Heart right ventricle (tissue), 16 donors: ENCODE data around the gene TRPM3. TPM values are rescaled to one million over a fixed set of nuclear protein-coding genes. Genes with fewer than 3 reads are reported as not detected.

Experiments
- ATAC-seq, 8 donors: fragments of 200-7000 bp; cut with Tn5 transposase; one replicate each; pipeline ENCODE4 v1.9.1; 2020; ENCODE audit warnings: mild to moderate bottlenecking in 8 of 8, moderate library complexity in 8 of 8, moderate number of reproducible peaks in 1 of 8
- DNase-seq, 2 donors: peaks; one replicate each; pipeline ENCODE4 v3.0.0-alpha.2; 2020
- H3K27ac ChIP-seq, 10 donors: fragments of 200-600 bp; sonication (generic) in 2 of 10; one replicate each; pipeline versions ENCODE4 v1.5.0 to v1.8.0; 2020 to 2022; ENCODE audit warnings: mild to moderate bottlenecking in 3 of 10
- H3K27me3 ChIP-seq, 7 donors: fragments of 200-600 bp; one replicate each; pipeline ENCODE4 v1.8.0; 2021 to 2022; ENCODE audit warnings: mild to moderate bottlenecking in 2 of 7
- H3K36me3 ChIP-seq, 9 donors: fragments of 200-600 bp; sonication (generic) in 1 of 9; one replicate each; pipeline versions ENCODE4 v1.5.0 to v1.8.0; 2020 to 2022; ENCODE audit warnings: mild to moderate bottlenecking in 2 of 9
- H3K4me1 ChIP-seq, 9 donors: fragments of 200-600 bp; sonication (generic) in 1 of 9; one replicate each; pipeline versions ENCODE4 v1.5.0 to v1.8.0; 2020 to 2022; ENCODE audit warnings: mild to moderate bottlenecking in 4 of 9
- H3K4me3 ChIP-seq, 10 donors: fragments of 200-600 bp; sonication (generic) in 2 of 10; one replicate each; pipeline versions ENCODE4 v1.5.0 to v1.8.0; 2020 to 2022; ENCODE audit warnings: mild to moderate bottlenecking in 7 of 10, moderate library complexity in 2 of 10
- H3K9me3 ChIP-seq, 11 donors: fragments of 200-600 bp in 10 of 11; sonication (generic) in 2 of 11; one replicate each; pipeline versions ENCODE4 v1.5.0 to v1.8.0; 2013 to 2022; ENCODE audit warnings: mild to moderate bottlenecking in 2 of 11, control low read depth in 1 of 11, moderate library complexity in 1 of 11
- WGBS, 2 donors: extraction: QIAGEN DNeasy Blood & Tissue Kit; methylation state at CpG; one replicate each; pipeline ENCODE4 v1.1.7; 2013; ENCODE audit warnings: inconsistent platforms in 1 of 2; 5-methylcytosine and 5-hydroxymethylcytosine counted together
- intact Hi-C, 10 donors: fragments of 100-400 bp; cut with DNase I; formaldehyde crosslinking; loops; one replicate each; pipeline versions ENCODE4 v1.11.1 to v1.14.2; 2022
- polyA plus RNA-seq, 2 donors: library from polyadenylated mRNA; stranded (reverse); fragments of 200-250 nt; gene quantifications; one replicate each; pipeline ENCODE4 v1.2.3, GENCODE V29; 2013
- total RNA-seq, 10 donors: library from RNA; stranded (reverse); fragmentation: NEBNext Ultra II Directional in 3 of 10; extraction: Animal tissue kit (Norgen Biotek cat#: 25700) in 3 of 10; gene quantifications; one replicate each; pipeline versions ENCODE4 v1.2.1 to v1.2.4, GENCODE V29; 2021 to 2023
- TF ChIP-seq, protein P1 (sequence below), 9 donors: fragments of 200-600 bp; sonication (generic) in 2 of 9; IDR thresholded peaks; one replicate each; pipeline versions ENCODE4 v1.5.0 to v1.8.0; 2021 to 2022; ENCODE audit warnings: antibody characterized with exemption in 9 of 9, mild to moderate bottlenecking in 5 of 9, moderate library complexity in 1 of 9
- donor health status: Arrhythmogenic right ventricular cardiomyopathy.
- donor health status: ischemic (EF 13 %, LVEDD 7.1; RV severe dilation, severe dysfunction).
- donor health status: healthy with polysubstance abuse.
- donor health status: DM: no; HTN: yes; CAD: no.
- donor health status: DM: no; HTN: no; CAD: no.
- donor health status: ischemic (EF 25% LVEDD 6.9; RV normal size, moderate dysfunction).
- donor health status: ischemic (EF 25% LVEDD 5.7; RV mildly dilated, moderate dysfunction).
- donor health status: healthy.
- donor health status: DM: yes; HTN: yes; CAD: no.
- donor health status: Ischemic cardiomyopathy.
- donor health status: ischemic (EF 35%, LVEDD 5.7; RV mildly dilated, moderate dysfunction).
- donor health status: nonischemic (EF 11% LVEDD 7.7; RV severe dilation, severe dysfunction).
- donor health status: DM: yes; HTN: yes; CAD: no.
- donor health status: PGD.
- donor health status: ischemic (EF 29% LVEDD 5.4; RV normal size, mild dysfunction).
- donor health status: nonischemic (EF 23%, LVEDD 6.1; RV moderate dilation, normal function).

Gene TRPM3
- total and polyA plus RNA-seq, 12 donors = 0.05 to 1.3 (median 0.16) TPM; not detected in 1

- Histone ChIP-seq H3K4me1 (peaks cover 11 to 41% (median 27%) of the 10 kb centered on the region in 9 donors), H3K27me3 (no peaks in the 10 kb centered on the region), H3K36me3 (no peaks in the 10 kb centered on the region), H3K9me3 (no peaks in the 10 kb centered on the region), H3K4me3 (no peak overlapping the region), H3K27ac (peak overlapping the region in 6 of 10 donors; percentile 41 to 63 (median 54))
- intact Hi-C loops = loop anchor here in 4 of 10 donors (10.0 kb wide), 3 partner anchors 195 to 635 kb away; partner anchors contain the start of gene KLF9 (in 2 of the 4)
- ATAC-seq (peak; percentile 46 to 88 (median 66)), DNase-seq (peak in 1 of 2 donors; percentile 75)
- TF ChIP-seq, protein P1, sequence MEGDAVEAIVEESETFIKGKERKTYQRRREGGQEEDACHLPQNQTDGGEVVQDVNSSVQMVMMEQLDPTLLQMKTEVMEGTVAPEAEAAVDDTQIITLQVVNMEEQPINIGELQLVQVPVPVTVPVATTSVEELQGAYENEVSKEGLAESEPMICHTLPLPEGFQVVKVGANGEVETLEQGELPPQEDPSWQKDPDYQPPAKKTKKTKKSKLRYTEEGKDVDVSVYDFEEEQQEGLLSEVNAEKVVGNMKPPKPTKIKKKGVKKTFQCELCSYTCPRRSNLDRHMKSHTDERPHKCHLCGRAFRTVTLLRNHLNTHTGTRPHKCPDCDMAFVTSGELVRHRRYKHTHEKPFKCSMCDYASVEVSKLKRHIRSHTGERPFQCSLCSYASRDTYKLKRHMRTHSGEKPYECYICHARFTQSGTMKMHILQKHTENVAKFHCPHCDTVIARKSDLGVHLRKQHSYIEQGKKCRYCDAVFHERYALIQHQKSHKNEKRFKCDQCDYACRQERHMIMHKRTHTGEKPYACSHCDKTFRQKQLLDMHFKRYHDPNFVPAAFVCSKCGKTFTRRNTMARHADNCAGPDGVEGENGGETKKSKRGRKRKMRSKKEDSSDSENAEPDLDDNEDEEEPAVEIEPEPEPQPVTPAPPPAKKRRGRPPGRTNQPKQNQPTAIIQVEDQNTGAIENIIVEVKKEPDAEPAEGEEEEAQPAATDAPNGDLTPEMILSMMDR (IDR thresholded peaks at IDR 0.05) = no peak
- WGBS, 2 donors = 27 to 29% methylated on average over 6 of the region's 6 CpGs
Observed at GRCh38 chr9:70609542-70610286, 511.7 kb downstream of the TRPM3 start.

DNA sequence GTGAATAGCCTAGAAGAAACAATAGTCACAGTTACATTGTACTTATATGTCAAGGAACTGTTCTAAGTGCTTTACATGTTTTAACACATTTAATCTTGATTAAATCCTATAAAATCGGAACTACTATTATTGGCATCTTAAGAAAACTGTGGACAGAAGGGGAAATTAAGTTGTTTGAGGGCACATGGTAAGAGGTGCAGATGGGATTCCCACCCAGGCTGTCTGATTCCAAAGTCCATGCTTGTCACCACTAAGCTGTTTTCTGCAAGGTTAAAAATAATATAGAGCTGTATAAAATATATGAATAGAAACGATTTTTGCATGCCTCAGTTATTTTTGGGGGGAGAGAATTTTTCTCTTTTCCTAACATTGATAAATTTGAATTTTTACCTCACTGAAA, 512.4 kb downstream of the TRPM3 start:
- Histone ChIP-seq H3K27ac (peak overlapping the region in 6 of 10 donors; percentile 41 to 63 (median 54)), H3K4me3 (no peak overlapping the region)
- ATAC-seq = no peak

DNA sequence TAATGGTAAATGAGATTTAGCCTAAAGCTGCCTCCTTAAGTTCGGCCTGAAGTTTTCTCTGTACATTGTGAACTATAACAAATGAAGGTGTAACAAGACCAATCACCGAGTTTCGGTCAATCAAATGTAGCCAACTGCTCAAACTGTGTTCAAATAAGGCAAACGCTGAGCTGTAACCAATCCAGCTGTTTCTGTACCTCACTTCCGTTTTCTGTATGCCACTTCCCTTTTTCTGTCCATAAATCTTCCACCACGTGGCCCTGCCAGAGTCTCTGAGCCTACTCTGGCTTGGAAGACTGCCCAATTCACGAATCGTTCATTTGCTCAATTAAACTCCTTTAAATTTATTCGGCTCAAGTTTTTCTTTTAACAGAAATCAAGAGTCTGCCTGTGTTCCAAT, 513.5 kb downstream of the TRPM3 start:
- Histone ChIP-seq H3K4me3 (no peak overlapping the region), H3K4me1 (peaks cover 5 to 31% (median 13%) of the 10 kb centered on the region in 9 donors), H3K36me3 (no peaks in the 10 kb centered on the region), H3K27me3 (no peaks in the 10 kb centered on the region), H3K9me3 (no peaks in the 10 kb centered on the region), H3K27ac (no peak overlapping the region)
- 73 to 82% methylated on average over 9 of the region's 9 CpGs for WGBS, 2 donors
- peak in 1 of 2 donors; percentile 26 for DNase-seq
- ATAC-seq = no peak
- TF ChIP-seq, protein P1 (IDR thresholded peaks at IDR 0.05) = no peak
- intact Hi-C loops = loop anchor here in 4 of 10 donors (10.0 kb wide), 3 partner anchors 193 to 633 kb away; partner anchors contain the start of gene KLF9 (in 2 of the 4)

More for the DNA sequence above, 512.4 kb downstream of the TRPM3 start:
- no peaks in the 10 kb centered on the region for H3K27me3 ChIP-seq
- TF ChIP-seq, protein P1 (IDR thresholded peaks at IDR 0.05) = no peak
- no peaks in the 10 kb centered on the region for H3K9me3 ChIP-seq
- no peaks in the 10 kb centered on the region for H3K36me3 ChIP-seq
- H3K4me1 ChIP-seq = peaks cover 5 to 34% (median 21%) of the 10 kb centered on the region in 9 donors
- 64 to 69% methylated on average over 2 of the region's 2 CpGs for WGBS, 2 donors
- intact Hi-C loops = loop anchor here in 4 of 10 donors (10.0 kb wide), 3 partner anchors 194 to 634 kb away; partner anchors contain the start of gene KLF9 (in 2 of the 4)
- DNase-seq = no peak

- DNase-seq = no peak
- H3K4me3 ChIP-seq = no peak overlapping the region
- no peaks in the 10 kb centered on the region for H3K9me3 ChIP-seq
- H3K27ac ChIP-seq = no peak overlapping the region
- intact Hi-C loops = loop anchor here in 4 of 10 donors (10.0 kb wide), 3 partner anchors 193 to 633 kb away; partner anchors contain the start of gene KLF9 (in 2 of the 4)
- no peak for ATAC-seq
- peaks cover 5 to 36% (median 17%) of the 10 kb centered on the region in 9 donors for H3K4me1 ChIP-seq
- 86 to 87% methylated on average over 5 of the region's 5 CpGs for WGBS, 2 donors
- no peaks in the 10 kb centered on the region for H3K36me3 ChIP-seq
- TF ChIP-seq, protein P1 (IDR thresholded peaks at IDR 0.05) = no peak
- no peaks in the 10 kb centered on the region for H3K27me3 ChIP-seq
Observed at GRCh38 chr9:70607329-70607728, 514.1 kb downstream of the TRPM3 start.
